ENCODE data around the gene ICAM1. TPM values are rescaled to one million over a fixed set of nuclear protein-coding genes. Genes with fewer than 3 reads are reported as not detected.
A peak's percentile ranks its signal among the peaks of the same experiment; 100 is the strongest.

ICAM1 gene
- total RNA-seq, 1 experiment from 2014 or later, result 2.3 TPM

DNA sequence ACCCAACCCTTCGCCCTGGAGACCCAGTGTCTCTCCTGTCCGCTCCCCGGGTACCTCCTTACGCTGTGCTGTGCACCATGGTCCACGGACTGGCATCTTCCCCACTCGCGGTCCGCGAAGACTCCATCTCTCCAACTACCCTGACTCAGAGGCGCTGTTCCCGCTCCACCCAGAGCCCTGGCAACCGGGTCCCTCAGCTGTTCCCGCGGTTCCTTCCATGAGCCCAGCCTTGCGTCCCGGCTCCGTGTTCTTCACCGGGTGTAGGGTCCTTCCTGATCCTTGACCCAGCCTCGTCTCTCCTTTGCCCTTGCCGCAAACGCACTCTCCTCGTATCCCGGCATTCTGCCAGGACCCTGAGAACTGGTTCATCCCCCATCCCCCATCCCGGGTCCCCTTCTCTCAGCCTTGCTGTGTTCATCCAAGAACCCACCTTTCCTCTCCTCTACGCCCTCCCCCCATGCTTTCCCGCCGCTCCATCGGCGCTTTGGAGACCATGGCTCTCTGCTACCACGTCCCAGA is 19.5 kb downstream of the ICAM1 start:
- Histone ChIP-seq H3K9me3 (ENCODE audit: control insufficient read depth, low read depth, low read length) (no peaks in the 10 kb centered on the region), H2BK120ac (ENCODE audit: low read depth, low read length, poor library complexity, severe bottlenecking) (no peak overlapping the region), H4K91ac (ENCODE audit: insufficient read length, low read depth, low read length) (no peak overlapping the region), H3K79me1 (ENCODE audit: insufficient read depth, low read depth, low read length, poor library complexity, severe bottlenecking) (no peaks in the 10 kb centered on the region), H3K23ac (ENCODE audit: insufficient read length, low read depth, low read length) (no peak overlapping the region), H4K8ac (replicated peaks; ENCODE audit: insufficient read length, low read depth, low read length) (no peak overlapping the region), H3K18ac (ENCODE audit: insufficient read length, low read depth, low read length) (no peak overlapping the region), H3K4me2 (ENCODE audit: insufficient read depth, insufficient read length, low read length) (peak overlapping the region; percentile 92), H3K27me3 (ENCODE audit: insufficient read depth, low read length) (peaks cover 61% of the 10 kb centered on the region), H3K23me2 (ENCODE audit: insufficient read length, low read depth, low read length, poor library complexity, severe bottlenecking) (peaks cover 38% of the 10 kb centered on the region), H3K4ac (ENCODE audit: low read depth, low read length) (no peak overlapping the region), H3K79me2 (ENCODE audit: insufficient read depth, low read length) (no peaks in the 10 kb centered on the region), H4K5ac (ENCODE audit: insufficient read length, low read depth, low read length) (no peak overlapping the region), H3K9ac (ENCODE audit: extremely low read depth, insufficient read length, low read length) (no peak overlapping the region), H2BK20ac (ENCODE audit: low read depth, low read length, poor library complexity, severe bottlenecking) (no peak overlapping the region), H3K14ac (ENCODE audit: insufficient read depth, low read length) (no peak overlapping the region), H3T11ph (ENCODE audit: low read length) (no peak overlapping the region), H4K20me1 (ENCODE audit: control insufficient read depth, insufficient read depth, insufficient read length) (no peaks in the 10 kb centered on the region), H3K56ac (ENCODE audit: insufficient read length, low read depth, low read length) (no peak overlapping the region), H3K27ac (ENCODE audit: insufficient read length, low read depth, low read length) (no peak overlapping the region), H2BK12ac (ENCODE audit: insufficient read length, low read depth, low read length) (no peak overlapping the region), H2BK15ac (ENCODE audit: low read depth, low read length) (no peak overlapping the region), H3K4me1 (ENCODE audit: insufficient read depth, low read length) (no peaks in the 10 kb centered on the region; the same call in 1 of the 2 replicates), H2AK5ac (ENCODE audit: insufficient read length, low read length) (no peak overlapping the region), H2BK5ac (ENCODE audit: insufficient read length, low read length) (no peak overlapping the region), H2AFZ (ENCODE audit: low read length) (no peak overlapping the region)
- no peak for TF ChIP-seq CTCF (conservative IDR thresholded peaks at IDR 0.05)
- DNase-seq, result peak; percentile 55
- H3K27me3 Mint-ChIP-seq (ENCODE audit: low read depth), result peaks cover 99% of the 10 kb centered on the region
- peaks cover 0 to 5% of the 10 kb centered on the region in 2 experiments; a peak in 3 of 5 replicates for H3K9me3 Mint-ChIP-seq
- peak overlapping the region; percentile 59 to 92 for H3K4me3 Mint-ChIP-seq
- no CpG with 5 or more reads among the region's 30 CpGs for WGBS (ENCODE audit: extremely low coverage, insufficient read length, low lambda C conversion rate)
- peaks cover 13 to 44% of the 10 kb centered on the region in 2 experiments for H3K4me1 Mint-ChIP-seq
- no peak overlapping the region for H3K27ac Mint-ChIP-seq
- H3K36me3 Mint-ChIP-seq (ENCODE audit: insufficient read depth in 1 of 3, low read depth in 3 of 3), result peaks cover 0 to 2% (median 0%) of the 10 kb centered on the region in 3 experiments; a peak in 4 of 7 replicates
